Activated naive CD4-positive, alpha-beta T cell treated with anti-CD3 and anti-CD28 coated beads, Interleukin-2, amount 50 U/mL, for 24 hours (primary cell): Measurements from ENCODE around the gene CDC27.
"Not testable (repeated sequence)": the region's sequence is repeated elsewhere in the genome, so short reads cannot be mapped to it uniquely, and the experiment has no call there.

Source experiments
- H3K27ac Mint-ChIP-seq: one replicate; pipeline ENCODE4 v1.8.0; 2021; ENCODE audit warnings: mild to moderate bottlenecking, mixed read lengths
- H3K27me3 Mint-ChIP-seq: one replicate; pipeline ENCODE4 v1.8.0; 2021; ENCODE audit warnings: mixed read lengths
- H3K36me3 Mint-ChIP-seq: one replicate; pipeline ENCODE4 v1.8.0; 2021; ENCODE audit warnings: mixed read lengths
- H3K4me1 Mint-ChIP-seq: one replicate; pipeline ENCODE4 v1.8.0; 2021; ENCODE audit warnings: mixed read lengths
- H3K4me3 Mint-ChIP-seq: one replicate; pipeline ENCODE4 v1.8.0; 2021; ENCODE audit warnings: mild to moderate bottlenecking, mixed read lengths
- H3K9me3 Mint-ChIP-seq: one replicate; pipeline ENCODE4 v1.8.0; 2021; ENCODE audit warnings: mixed read lengths

The CDC27 gene

DNA sequence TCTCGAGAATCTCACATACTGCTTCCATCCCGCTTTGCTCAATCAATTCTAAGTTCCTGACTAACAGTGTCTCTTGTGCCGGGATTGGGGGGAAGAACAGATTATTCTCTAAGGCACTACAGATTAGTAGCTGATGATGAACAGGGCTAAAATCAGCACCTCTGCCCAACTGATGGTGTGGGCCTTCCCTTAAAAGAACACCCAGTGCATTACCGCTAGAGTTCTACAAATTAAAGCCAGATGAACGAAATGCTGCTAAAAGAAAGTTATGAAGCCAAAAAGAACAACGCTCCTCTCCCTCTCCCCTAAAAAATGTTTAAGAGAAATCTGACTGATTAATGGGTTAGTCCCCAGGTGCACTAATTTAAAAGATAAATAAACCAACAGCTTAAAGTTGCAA, 4.4 kb downstream of the CDC27 start:
- Mint-ChIP-seq H3K27ac (no peak overlapping the region), H3K4me1 (peaks cover 71% of the 10 kb centered on the region), H3K36me3 (peaks cover 12% of the 10 kb centered on the region), H3K4me3 (no peak overlapping the region), H3K27me3 (no peaks in the 10 kb centered on the region), H3K9me3 (no peaks in the 10 kb centered on the region)

DNA sequence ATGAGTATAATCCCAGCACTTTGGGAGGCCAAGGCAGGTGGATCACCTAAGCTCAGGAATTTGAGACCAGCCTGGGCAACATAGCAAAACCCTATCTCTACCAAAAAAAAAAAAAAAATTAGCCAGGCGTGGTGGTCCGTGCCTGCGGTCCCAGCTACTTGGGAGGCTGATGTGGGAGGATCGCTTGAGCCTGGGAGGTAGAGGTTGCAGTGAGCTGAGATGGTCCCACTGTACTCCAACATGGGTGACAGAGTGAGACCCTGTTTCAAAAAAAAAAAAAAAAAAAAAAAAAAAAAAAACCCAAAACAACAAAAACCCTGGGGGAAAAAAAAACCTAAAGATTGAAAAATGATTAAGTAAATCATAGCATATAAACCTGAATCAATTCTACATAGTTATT, 8.1 kb downstream of the CDC27 start:
- H3K36me3 Mint-ChIP-seq, result peaks cover 21% of the 10 kb centered on the region
- peaks cover 70% of the 10 kb centered on the region for H3K4me1 Mint-ChIP-seq
- H3K27ac Mint-ChIP-seq, H3K9me3 Mint-ChIP-seq, H3K4me3 Mint-ChIP-seq, H3K27me3 Mint-ChIP-seq: not testable (repeated sequence)

DNA sequence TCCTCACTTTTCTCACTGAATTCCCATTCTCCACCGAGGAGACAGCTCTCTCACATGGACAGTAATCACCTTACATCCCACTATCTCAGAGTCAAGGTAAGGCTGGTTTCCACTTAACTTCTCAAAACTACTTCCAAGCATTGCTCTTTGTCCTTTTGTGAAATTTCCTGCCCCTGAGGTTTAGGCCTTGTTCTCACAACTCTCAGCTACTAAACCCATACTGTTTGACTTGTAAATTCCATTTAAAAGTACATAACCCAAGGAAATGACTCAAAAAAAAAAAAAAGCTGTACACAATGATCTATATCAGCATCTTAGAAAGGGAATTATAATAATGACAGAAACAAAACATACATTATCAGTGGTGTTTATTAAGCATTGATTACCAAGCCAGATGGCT, 8.8 kb downstream of the CDC27 start:
- Mint-ChIP-seq H3K4me3 (no peak overlapping the region), H3K27me3 (no peaks in the 10 kb centered on the region), H3K36me3 (peaks cover 20% of the 10 kb centered on the region), H3K4me1 (peaks cover 68% of the 10 kb centered on the region), H3K27ac (no peak overlapping the region), H3K9me3 (no peaks in the 10 kb centered on the region)

DNA sequence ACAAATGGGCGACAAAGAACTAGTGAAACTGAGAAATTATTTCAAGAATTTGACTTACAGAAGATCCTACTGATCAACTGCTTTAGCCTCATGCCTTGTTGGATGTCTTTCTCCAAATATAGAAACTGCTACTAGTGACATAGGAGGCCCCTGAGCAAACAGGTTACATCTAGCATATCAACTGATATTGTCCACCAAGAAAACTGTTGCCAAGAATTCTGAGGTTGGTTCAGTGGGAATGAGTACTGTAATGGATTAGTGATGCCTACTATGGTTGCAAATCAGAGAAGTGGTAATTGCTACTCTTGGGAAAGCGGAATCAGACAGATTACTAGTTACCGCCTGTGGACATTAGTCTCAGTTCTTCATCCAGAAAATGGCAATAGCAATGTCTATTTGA, 10.0 kb downstream of the CDC27 start:
- Mint-ChIP-seq H3K36me3 (peaks cover 23% of the 10 kb centered on the region), H3K4me3 (no peak overlapping the region), H3K4me1 (peaks cover 69% of the 10 kb centered on the region)

DNA sequence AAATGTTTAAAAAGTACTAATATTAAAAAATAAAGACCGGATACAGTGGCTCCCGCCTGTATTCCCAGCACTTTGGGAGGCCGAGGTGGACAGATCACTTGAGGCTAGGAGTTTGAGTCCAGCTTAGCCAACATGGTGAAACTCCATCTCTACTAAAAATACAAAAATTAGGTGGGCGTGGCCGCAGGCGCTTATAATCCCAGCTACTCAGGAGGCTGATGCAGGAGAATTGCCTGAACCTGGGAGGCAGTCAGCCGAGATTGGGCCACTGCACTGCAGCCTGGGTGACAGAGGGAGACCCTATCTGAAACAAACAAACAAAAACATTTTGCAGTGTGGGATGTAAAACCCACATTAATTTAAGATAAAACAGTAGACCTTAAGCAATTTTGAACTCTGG, 11.8 kb downstream of the CDC27 start:
- Mint-ChIP-seq H3K9me3 (no peaks in the 10 kb centered on the region), H3K27ac (no peak overlapping the region), H3K27me3 (no peaks in the 10 kb centered on the region), H3K36me3 (peaks cover 24% of the 10 kb centered on the region), H3K4me3 (no peak overlapping the region), H3K4me1 (peaks cover 61% of the 10 kb centered on the region)

More for the DNA sequence above, 10.0 kb downstream of the CDC27 start:
- Mint-ChIP-seq H3K27ac (no peak overlapping the region), H3K9me3 (no peaks in the 10 kb centered on the region), H3K27me3 (no peaks in the 10 kb centered on the region)

DNA sequence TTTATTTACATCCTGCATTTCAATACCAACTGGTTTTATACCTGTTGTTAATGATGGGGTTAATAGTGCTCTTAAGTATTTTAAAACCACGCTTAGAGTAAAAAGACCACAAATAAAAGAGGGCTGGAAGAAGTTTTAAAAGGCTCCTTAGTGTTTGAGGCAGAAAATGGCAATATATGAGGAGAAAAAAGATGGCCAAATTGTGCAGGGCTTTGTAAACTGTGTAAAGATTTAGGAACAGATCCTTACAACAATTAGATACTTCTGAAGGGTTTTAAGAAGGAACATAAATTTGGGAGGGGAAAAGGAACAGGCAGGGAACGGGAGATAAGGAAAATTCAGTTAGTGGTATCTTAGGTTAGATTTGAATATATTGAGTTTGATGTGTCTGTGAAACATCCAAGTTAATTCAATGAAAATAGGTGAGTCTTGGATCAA, 12.7 kb downstream of the CDC27 start:
- no peak overlapping the region for H3K27ac Mint-ChIP-seq
- no peaks in the 10 kb centered on the region for H3K27me3 Mint-ChIP-seq
- peaks cover 56% of the 10 kb centered on the region for H3K4me1 Mint-ChIP-seq
- peaks cover 22% of the 10 kb centered on the region for H3K36me3 Mint-ChIP-seq
- no peaks in the 10 kb centered on the region for H3K9me3 Mint-ChIP-seq
- H3K4me3 Mint-ChIP-seq, result no peak overlapping the region

DNA sequence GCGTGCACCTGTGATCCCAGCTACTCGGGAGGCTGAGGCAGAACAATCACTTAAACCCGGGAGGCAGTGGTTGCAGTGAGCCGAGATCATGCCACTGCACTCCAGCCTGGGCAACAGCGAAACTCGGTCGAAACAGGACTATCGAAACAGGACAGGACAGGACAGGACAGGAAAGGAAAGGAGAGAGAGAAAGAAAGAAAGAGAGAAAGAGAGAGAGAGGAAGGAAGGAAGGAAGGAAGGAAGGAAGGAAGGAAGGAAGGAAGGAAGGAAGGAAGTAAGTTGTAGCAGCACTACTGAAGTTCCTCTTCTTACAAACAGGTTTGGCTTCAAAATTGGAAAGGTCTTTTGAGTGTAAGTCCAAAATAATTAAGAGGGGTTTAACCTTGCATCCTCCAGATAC, 14.3 kb downstream of the CDC27 start:
- H3K27me3 Mint-ChIP-seq, H3K4me3 Mint-ChIP-seq, H3K27ac Mint-ChIP-seq, H3K9me3 Mint-ChIP-seq: not testable (repeated sequence)
- Mint-ChIP-seq H3K4me1 (peaks cover 52% of the 10 kb centered on the region), H3K36me3 (peaks cover 18% of the 10 kb centered on the region)

DNA sequence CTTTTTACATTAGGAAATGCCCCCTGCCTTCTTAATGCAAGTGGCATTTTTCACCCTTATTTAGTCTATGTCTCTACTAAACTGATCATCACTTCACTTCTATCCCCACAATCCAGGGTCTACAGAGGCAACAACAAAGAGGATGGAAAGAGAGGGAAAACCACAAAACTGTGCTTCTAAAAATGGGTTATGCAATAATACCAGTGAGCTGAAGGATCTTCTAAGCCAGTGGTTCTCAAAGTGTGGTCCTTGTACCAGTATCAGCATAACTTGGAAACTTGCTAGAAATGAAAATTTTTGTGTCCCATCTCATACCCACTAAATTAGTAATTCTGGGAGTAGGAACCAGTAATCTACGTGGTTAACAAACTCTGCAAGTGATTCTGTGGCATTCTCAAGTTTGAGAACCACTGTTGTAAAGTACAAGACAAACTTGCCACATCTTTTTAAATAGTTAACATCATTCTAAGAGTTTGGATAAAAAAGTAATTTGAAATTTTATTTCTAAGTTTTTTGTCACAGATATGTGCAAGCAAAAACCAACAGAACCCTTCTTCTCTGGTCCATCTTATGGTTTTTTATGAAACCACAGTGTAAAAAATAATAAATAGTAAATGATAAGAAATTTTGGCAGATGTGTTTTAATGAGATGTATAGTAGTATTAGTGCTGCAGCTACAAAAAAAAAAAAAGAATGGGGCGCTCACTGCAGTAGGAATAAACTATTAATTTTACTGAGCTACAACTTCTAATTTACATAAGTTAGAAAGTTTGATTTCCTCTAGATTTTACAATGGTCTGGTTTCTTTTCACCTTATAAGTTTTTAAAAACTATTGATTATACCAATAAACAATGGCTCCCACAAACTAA, 16.2 kb downstream of the CDC27 start:
- H3K27me3 Mint-ChIP-seq, result no peaks in the 10 kb centered on the region
- no peaks in the 10 kb centered on the region for H3K9me3 Mint-ChIP-seq
- H3K4me3 Mint-ChIP-seq, result no peak overlapping the region
- H3K36me3 Mint-ChIP-seq, result peaks cover 18% of the 10 kb centered on the region
- H3K27ac Mint-ChIP-seq, result no peak overlapping the region
- H3K4me1 Mint-ChIP-seq, result peaks cover 45% of the 10 kb centered on the region

DNA sequence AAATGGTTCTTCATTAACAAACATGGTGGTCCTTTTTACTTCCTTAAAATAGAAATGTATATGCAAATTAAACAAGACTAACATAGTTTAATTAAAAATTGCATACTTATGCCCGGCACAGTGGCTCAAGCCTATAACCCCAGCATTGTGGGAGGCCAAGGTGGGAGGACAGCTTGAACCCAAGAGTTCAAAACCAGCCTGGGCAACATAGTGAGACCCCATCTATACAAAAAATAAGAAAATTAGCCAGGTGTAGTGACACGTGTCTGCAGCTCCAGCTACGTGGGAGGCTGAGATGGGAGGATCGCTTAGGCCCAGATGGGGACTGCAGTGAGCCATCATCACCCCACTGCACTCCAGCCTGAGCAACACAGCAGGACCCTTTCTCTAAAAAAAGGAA, 18.4 kb downstream of the CDC27 start:
- H3K27ac Mint-ChIP-seq, result no peak overlapping the region
- no peaks in the 10 kb centered on the region for H3K9me3 Mint-ChIP-seq
- peaks cover 12% of the 10 kb centered on the region for H3K36me3 Mint-ChIP-seq
- no peak overlapping the region for H3K4me3 Mint-ChIP-seq
- no peaks in the 10 kb centered on the region for H3K27me3 Mint-ChIP-seq
- H3K4me1 Mint-ChIP-seq, result peaks cover 36% of the 10 kb centered on the region

DNA sequence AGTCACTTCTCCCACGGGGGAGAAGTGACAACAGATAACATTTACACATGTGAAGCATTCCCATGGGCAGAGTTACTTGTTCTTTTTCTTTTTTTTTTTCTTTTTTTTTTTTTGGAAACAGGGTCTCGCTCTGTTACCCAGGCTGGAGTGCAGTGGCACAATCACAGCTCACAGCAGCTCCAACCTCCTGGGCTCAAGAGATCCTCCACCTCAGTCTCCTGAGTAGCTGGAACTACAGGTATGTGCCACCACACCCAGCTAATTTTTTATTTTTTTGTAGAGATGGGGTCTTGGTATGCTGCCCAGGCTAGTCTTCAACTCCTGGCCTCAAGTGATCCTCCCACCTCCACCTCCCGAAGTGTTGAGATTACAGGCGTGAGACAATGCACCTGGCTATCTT, 20.2 kb downstream of the CDC27 start:
- H3K36me3 Mint-ChIP-seq, H3K27me3 Mint-ChIP-seq, H3K4me3 Mint-ChIP-seq, H3K27ac Mint-ChIP-seq, H3K9me3 Mint-ChIP-seq: not testable (repeated sequence)
- H3K4me1 Mint-ChIP-seq, result peaks cover 24% of the 10 kb centered on the region

DNA sequence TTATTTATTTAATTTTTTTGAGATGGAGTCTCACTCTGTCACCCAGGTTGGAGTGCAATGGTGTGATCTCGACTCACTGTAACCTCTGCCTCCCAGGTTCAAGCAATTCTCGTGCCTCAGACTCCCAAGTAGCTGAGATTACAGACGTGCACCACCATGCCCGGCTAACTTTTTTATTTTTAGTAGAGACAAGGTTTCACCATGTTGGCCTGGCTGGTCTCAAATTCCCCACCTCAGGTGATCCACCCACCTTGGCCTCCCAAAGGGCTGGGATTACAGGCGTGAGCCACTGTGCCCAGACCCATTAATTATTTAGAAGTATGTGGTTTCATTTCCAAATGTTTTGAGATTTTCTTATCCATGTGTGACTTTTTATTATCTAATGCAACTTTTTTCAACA, 22.2 kb downstream of the CDC27 start:
- H3K27ac Mint-ChIP-seq, H3K9me3 Mint-ChIP-seq, H3K27me3 Mint-ChIP-seq, H3K4me3 Mint-ChIP-seq: not testable (repeated sequence)
- H3K4me1 Mint-ChIP-seq, result peaks cover 26% of the 10 kb centered on the region
- peaks cover 11% of the 10 kb centered on the region for H3K36me3 Mint-ChIP-seq

DNA sequence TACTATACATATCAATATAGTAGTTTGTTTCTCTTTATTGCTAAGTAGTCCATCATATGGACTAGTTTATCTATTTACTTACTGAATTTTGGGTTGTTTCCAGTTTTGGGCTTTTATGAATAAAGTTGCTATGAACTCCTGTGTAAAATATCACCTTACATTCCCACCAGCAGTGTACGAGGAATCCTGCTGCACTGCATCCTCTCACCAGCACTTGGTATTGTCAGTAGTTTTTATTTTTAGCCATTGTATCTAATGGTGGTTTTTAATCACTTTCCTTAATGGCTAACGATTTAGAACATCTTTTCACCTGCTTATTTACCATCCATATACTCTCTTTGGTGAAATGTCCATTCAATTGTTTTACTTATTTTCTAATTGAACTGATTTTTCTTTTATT, 24.0 kb downstream of the CDC27 start:
- no peak overlapping the region for H3K4me3 Mint-ChIP-seq
- no peaks in the 10 kb centered on the region for H3K9me3 Mint-ChIP-seq
- H3K27ac Mint-ChIP-seq, result peak overlapping the region; percentile 12
- peaks cover 11% of the 10 kb centered on the region for H3K36me3 Mint-ChIP-seq
- peaks cover 22% of the 10 kb centered on the region for H3K4me1 Mint-ChIP-seq
- H3K27me3 Mint-ChIP-seq, result no peaks in the 10 kb centered on the region

DNA sequence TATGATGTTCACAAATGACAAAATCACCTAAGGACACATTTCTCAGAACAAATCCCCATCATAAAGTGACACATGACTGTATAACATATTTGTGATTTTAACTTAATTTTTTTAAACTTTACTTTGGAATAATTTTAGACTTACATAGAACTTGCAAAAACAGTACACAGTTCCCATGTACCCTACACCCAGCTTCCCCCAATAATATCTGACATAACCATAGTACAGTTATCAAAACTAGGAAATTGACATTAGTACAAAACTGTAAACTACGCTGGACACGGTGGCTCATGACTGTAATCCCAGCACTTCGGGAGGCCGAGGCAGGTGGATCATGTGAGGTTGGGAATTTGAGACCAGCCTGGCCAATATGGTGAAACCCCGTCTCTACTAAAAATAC, 24.8 kb downstream of the CDC27 start:
- Mint-ChIP-seq H3K36me3 (peaks cover 11% of the 10 kb centered on the region), H3K27ac (no peak overlapping the region), H3K9me3 (no peaks in the 10 kb centered on the region), H3K4me3 (no peak overlapping the region), H3K27me3 (no peaks in the 10 kb centered on the region), H3K4me1 (peaks cover 22% of the 10 kb centered on the region)

DNA sequence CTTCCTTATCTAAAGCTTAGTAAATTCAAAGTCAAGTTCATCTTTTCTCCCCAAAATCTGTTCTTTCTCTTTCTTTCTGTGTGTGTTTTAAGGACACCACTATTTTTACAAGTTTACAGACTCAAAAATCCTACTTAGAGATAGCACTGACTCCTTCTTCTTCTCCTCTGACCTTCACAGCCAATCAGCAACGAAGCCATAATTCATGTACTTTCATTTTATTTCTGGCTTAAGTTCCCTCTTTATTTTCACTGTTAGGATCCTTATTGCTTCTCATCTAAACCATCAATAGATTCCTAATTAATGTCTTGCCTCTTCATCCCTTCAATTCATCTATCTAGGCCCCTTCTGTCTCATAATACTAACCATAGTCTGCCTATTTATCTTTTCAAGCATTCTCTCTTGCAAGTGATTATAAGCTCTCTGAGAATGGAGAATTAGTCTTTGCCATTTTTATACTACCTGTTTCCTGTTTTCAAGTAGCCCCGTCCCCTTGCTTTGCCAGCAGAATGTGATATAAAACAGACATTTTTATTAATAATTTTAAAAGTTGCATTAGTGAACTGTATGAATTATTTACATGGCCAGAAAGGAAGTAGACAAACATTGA, 27.0 kb downstream of the CDC27 start:
- Mint-ChIP-seq H3K36me3 (peaks cover 8% of the 10 kb centered on the region), H3K4me3 (no peak overlapping the region), H3K4me1 (peaks cover 18% of the 10 kb centered on the region), H3K9me3 (no peaks in the 10 kb centered on the region), H3K27ac (peak overlapping the region; percentile 81), H3K27me3 (no peaks in the 10 kb centered on the region)

DNA sequence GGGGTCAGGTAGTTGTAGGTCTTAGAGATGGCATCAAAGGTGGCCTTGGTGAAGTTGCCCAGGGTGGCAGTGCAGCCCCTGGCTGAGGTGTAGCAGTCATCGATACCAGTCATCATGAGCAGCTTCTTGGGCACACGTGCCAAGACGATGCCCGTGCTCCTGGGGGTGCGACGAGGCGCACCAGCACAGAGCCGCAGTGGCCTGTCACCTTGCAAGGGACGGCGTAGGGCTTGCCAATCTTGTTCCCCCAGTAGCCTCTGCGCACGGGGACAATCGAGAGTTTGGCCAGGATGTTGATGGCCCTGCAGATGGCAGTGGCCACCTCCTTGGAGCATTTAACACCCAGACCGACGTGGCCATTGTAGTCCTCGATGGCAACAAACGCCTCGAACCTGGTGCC, 29.8 kb downstream of the CDC27 start:
- Mint-ChIP-seq H3K4me3 (no peak overlapping the region), H3K9me3 (no peaks in the 10 kb centered on the region), H3K27ac (no peak overlapping the region), H3K4me1 (peaks cover 13% of the 10 kb centered on the region), H3K36me3 (peaks cover 10% of the 10 kb centered on the region), H3K27me3 (no peaks in the 10 kb centered on the region)

DNA sequence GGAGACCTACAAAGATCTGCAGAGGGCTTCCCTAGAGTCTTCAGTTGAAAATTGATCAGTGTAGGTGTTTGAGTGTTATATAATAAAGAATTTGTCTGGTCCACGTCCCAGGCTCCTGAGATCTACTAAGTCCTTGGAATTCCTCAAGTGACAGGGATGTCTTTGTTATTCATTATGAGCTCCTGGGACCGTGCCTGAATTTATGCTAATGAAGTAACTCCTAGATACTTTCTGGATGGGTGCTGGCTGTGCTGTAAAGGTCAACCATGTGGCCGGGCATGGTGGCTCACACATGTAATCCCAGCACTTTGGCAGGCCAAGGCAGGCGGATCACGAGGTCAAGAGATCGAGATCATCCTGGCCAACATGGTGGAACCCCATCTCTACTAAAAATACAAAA, 43.7 kb downstream of the CDC27 start:
- Mint-ChIP-seq H3K36me3 (peaks cover 10% of the 10 kb centered on the region), H3K4me1 (no peaks in the 10 kb centered on the region), H3K27ac (no peak overlapping the region), H3K9me3 (no peaks in the 10 kb centered on the region), H3K27me3 (no peaks in the 10 kb centered on the region), H3K4me3 (no peak overlapping the region)
